ENCODE data around the gene CSTB. TPM values are rescaled to one million over a fixed set of nuclear protein-coding genes. Genes with fewer than 3 reads are reported as not detected.

The CSTB gene
- total RNA-seq, 1 experiment from 2014 or later: 14.9 TPM

- H3K9me3 ChIP-seq (replicated peaks): no peaks in the 10 kb centered on the region
- no peaks in the 10 kb centered on the region for H3K27me3 ChIP-seq (replicated peaks)
Observed at GRCh38 chr21:43772425-43772821, 3.7 kb downstream of the CSTB start.

GRCh38 chr21:43771698-43772424, 4.2 kb downstream of the CSTB start:
- no peaks in the 10 kb centered on the region for H3K27me3 ChIP-seq (replicated peaks)
- H3K4me3 ChIP-seq: no peak overlapping the region
- peaks cover 24% of the 10 kb centered on the region for H3K4me1 ChIP-seq (replicated peaks)
- peaks cover 29% of the 10 kb centered on the region for H3K36me3 ChIP-seq
- DNase-seq (ENCODE audit: low read depth in 1 of 2, low spot score in 2 of 2): no peak
- H3K9me3 ChIP-seq (replicated peaks): no peaks in the 10 kb centered on the region
- no peak overlapping the region for H3K27ac ChIP-seq

More at GRCh38 chr21:43772425-43772821, 3.7 kb downstream of the CSTB start:
- no peak overlapping the region for H3K27ac ChIP-seq
- DNase-seq (ENCODE audit: low read depth in 1 of 2, low spot score in 2 of 2): no peak
- peaks cover 29% of the 10 kb centered on the region for H3K36me3 ChIP-seq
- no peak overlapping the region for H3K4me3 ChIP-seq
- peaks cover 24% of the 10 kb centered on the region for H3K4me1 ChIP-seq (replicated peaks)

DNA sequence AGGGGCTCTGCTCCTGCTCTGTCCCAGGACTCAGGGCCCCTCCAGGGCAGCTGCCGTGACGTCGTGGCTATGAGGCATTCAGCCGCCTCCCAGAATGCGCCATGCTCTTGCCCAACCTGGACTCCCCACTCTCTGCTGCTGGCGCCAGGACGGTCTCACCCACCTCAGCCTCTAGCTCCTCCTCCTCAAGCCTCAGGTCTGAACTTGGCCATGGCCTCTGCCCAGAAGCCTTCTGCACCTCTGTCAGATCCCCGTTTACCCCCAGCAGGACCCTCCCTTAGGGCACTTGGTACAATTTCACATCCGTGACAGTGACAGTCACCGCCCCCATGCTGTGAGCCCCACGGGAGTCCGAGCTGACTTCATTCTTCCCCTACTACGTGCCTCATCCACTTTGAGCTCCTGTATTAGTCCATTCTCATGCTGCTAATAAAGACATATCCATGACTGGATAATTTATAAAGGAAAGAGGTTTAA, 4.9 kb downstream of the CSTB start:
- H3K4me3 ChIP-seq: no peak overlapping the region
- no peaks in the 10 kb centered on the region for H3K9me3 ChIP-seq (replicated peaks)
- DNase-seq (ENCODE audit: low read depth in 1 of 2, low spot score in 2 of 2): no peak
- H3K27me3 ChIP-seq (replicated peaks): no peaks in the 10 kb centered on the region
- H3K27ac ChIP-seq: no peak overlapping the region
- peaks cover 29% of the 10 kb centered on the region for H3K36me3 ChIP-seq
- H3K4me1 ChIP-seq (replicated peaks): peaks cover 24% of the 10 kb centered on the region

DNA sequence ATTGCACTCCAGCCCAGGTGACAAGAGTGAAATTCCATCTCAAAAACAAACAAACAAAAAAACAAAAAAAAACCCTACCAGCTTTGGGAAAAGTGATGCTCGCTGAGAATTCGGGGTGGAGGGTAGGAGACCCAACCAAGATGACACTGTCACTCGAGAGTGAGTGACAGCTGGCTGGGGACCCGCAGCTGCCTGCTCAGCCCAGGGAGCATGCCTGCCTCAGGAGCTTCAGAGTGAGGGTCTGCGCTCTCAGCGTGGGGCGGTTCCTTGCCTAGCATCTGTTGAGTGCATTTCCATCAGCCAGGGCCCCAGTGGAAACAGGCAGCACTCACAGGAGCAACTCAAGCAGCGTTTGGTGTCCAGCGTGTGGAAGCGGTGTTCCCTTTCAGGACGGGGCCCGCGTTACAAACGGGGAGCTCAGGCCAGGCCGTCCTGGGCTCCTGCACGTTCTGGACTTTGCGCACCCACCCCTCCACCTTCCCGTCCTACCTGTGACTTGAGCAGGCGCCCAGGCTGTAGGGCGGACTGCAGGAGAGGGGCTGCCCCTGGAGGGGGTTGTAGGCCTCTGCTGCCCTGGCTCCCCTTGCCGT, 5.9 kb downstream of the CSTB start:
- no peaks in the 10 kb centered on the region for H3K27me3 ChIP-seq (replicated peaks)
- no peak overlapping the region for H3K27ac ChIP-seq

GRCh38 chr21:43769325-43769958, 6.7 kb downstream of the CSTB start:
- DNase-seq (ENCODE audit: low read depth in 1 of 2, low spot score in 2 of 2): no peak
- H3K36me3 ChIP-seq: peaks cover 17% of the 10 kb centered on the region
- H3K27ac ChIP-seq: no peak overlapping the region

More for the DNA sequence above, 5.9 kb downstream of the CSTB start:
- no peaks in the 10 kb centered on the region for H3K9me3 ChIP-seq (replicated peaks)
- no peak for DNase-seq (ENCODE audit: low read depth in 1 of 2, low spot score in 2 of 2)
- no peak overlapping the region for H3K4me3 ChIP-seq
- H3K4me1 ChIP-seq (replicated peaks): peaks cover 20% of the 10 kb centered on the region
- H3K36me3 ChIP-seq: peaks cover 23% of the 10 kb centered on the region

DNA sequence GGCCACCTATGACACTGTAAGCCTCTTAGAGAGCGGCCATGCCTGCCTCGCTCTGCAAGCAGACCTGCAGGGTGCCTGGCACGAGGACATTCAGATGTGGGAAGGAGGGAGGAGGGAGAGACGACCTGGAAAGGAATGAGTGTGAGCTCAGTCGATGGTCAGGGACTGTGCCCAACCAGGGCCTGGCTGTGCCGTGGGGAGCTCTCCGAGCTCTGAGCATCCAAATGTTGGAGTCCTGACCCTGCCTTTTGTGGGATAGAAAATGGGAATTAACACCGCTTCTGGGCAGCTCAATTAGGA, 7.3 kb downstream of the CSTB start:
- H3K27me3 ChIP-seq (replicated peaks): no peaks in the 10 kb centered on the region
- DNase-seq (ENCODE audit: low read depth in 1 of 2, low spot score in 2 of 2): no peak
- H3K27ac ChIP-seq: peak overlapping the region; percentile 79; the same call in 1 of the 2 replicates
- no peaks in the 10 kb centered on the region for H3K9me3 ChIP-seq (replicated peaks)
- peaks cover 14% of the 10 kb centered on the region for H3K4me1 ChIP-seq (replicated peaks)
- peaks cover 10% of the 10 kb centered on the region for H3K36me3 ChIP-seq
- no peak overlapping the region for H3K4me3 ChIP-seq

More at GRCh38 chr21:43769325-43769958, 6.7 kb downstream of the CSTB start:
- Histone ChIP-seq H3K9me3 (replicated peaks) (no peaks in the 10 kb centered on the region), H3K27me3 (replicated peaks) (no peaks in the 10 kb centered on the region), H3K4me3 (no peak overlapping the region), H3K4me1 (replicated peaks) (peaks cover 14% of the 10 kb centered on the region)

DNA sequence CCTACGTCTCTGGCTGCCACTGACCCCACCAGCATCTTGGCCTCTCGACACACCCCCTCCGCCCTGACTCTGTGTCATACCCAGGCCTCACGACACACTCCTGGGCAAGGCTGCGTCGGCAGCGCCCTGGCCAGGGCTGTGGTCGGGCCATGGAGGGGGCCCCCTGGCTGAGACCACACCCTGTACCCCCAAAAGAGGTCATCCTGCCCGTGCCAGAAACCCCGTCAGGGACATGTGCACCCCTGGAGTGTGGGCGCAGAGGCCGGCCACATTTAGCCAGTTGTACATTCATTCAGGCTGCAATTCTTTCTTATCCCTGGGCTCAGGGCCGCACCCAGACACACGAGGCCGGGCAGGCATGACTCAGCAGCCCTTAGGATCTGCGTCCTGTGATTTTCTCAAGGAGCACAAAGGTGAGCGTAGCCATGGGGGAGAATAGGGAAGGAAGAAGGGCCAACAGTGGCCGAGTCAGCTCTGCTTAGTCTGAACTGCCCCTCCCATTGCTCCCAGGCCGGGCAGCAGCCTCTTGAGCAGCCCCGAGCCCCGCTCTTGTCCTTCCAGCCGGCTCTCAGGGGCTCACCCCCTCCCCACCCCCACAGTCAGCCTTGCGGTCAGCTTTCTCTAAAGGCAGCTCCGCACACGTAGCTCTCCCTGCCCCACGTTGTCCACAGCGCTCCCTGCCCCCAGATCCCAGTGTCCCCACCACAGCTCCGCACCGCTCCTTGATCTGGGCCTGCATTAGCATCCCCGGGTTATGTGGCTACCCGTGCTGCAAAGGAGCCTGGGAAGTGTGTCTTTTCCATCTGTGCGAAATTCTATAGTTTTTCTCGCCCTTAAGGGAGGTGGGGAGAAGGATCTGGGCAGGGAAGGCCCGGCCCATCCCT, 7.9 kb downstream of the CSTB start:
- peak; percentile 61 to 78 for DNase-seq (ENCODE audit: low read depth in 1 of 2, low spot score in 2 of 2)
- H3K36me3 ChIP-seq: peaks cover 7% of the 10 kb centered on the region
- H3K27ac ChIP-seq: peak overlapping the region; percentile 79
- H3K4me3 ChIP-seq: no peak overlapping the region
- peaks cover 14% of the 10 kb centered on the region for H3K4me1 ChIP-seq (replicated peaks)
- H3K9me3 ChIP-seq (replicated peaks): no peaks in the 10 kb centered on the region
- no peaks in the 10 kb centered on the region for H3K27me3 ChIP-seq (replicated peaks)

- no peak for DNase-seq (ENCODE audit: low read depth in 1 of 2, low spot score in 2 of 2)
- peaks cover 14% of the 10 kb centered on the region for H3K4me1 ChIP-seq (replicated peaks)
- peak overlapping the region; percentile 79 for H3K27ac ChIP-seq
- peaks cover 7% of the 10 kb centered on the region for H3K36me3 ChIP-seq
- no peak overlapping the region for H3K4me3 ChIP-seq
- H3K9me3 ChIP-seq (replicated peaks): no peaks in the 10 kb centered on the region
- H3K27me3 ChIP-seq (replicated peaks): no peaks in the 10 kb centered on the region
Observed at GRCh38 chr21:43767498-43767983, 8.6 kb downstream of the CSTB start.

DNA sequence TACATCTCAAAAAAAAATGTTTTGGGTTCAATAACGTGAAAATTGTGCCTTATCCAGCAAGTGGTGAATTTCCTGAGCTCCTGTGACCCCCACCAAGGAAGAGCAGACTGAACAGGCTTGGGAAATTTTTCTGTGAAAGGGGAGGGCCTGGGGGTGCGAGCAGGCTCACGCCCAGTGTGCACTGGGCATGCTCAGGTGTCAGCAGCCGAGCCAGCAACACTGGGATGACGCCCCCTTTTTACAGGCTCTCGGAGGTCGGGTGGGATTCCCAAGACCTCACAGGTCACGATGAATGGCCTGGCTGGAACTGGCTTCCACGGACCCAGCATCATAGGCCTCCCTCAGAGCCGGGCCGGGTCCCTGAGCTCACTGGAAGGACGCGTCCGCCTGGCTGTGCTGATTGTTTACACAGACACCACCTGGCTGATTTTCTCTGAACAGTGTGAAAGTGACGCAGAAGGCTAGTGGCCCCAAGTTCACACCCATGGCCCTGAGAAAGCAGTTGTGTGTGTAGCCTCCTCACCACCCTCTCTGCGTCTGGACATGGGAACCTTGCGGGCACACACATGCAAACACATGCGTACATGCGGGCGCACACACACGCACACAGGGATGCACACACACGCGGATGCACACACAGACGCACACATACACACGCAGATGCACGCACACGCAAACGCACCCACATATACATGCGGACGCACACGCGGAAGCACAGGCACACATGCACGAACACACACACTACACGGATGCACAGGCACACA, 9.2 kb downstream of the CSTB start:
- Histone ChIP-seq H3K27ac (no peak overlapping the region), H3K4me3 (no peak overlapping the region), H3K27me3 (replicated peaks) (no peaks in the 10 kb centered on the region), H3K4me1 (replicated peaks) (peaks cover 14% of the 10 kb centered on the region), H3K36me3 (peaks cover 13% of the 10 kb centered on the region), H3K9me3 (replicated peaks) (no peaks in the 10 kb centered on the region)
- DNase-seq (ENCODE audit: low read depth in 1 of 2, low spot score in 2 of 2): no peak

- H3K27ac ChIP-seq: no peak overlapping the region
- H3K27me3 ChIP-seq (replicated peaks): no peaks in the 10 kb centered on the region
- H3K4me1 ChIP-seq (replicated peaks): peaks cover 14% of the 10 kb centered on the region
- no peak overlapping the region for H3K4me3 ChIP-seq
- no peak for DNase-seq (ENCODE audit: low read depth in 1 of 2, low spot score in 2 of 2)
- peaks cover 28% of the 10 kb centered on the region for H3K36me3 ChIP-seq
- no peaks in the 10 kb centered on the region for H3K9me3 ChIP-seq (replicated peaks)
Observed at GRCh38 chr21:43764576-43765495, 11.3 kb downstream of the CSTB start.

DNA sequence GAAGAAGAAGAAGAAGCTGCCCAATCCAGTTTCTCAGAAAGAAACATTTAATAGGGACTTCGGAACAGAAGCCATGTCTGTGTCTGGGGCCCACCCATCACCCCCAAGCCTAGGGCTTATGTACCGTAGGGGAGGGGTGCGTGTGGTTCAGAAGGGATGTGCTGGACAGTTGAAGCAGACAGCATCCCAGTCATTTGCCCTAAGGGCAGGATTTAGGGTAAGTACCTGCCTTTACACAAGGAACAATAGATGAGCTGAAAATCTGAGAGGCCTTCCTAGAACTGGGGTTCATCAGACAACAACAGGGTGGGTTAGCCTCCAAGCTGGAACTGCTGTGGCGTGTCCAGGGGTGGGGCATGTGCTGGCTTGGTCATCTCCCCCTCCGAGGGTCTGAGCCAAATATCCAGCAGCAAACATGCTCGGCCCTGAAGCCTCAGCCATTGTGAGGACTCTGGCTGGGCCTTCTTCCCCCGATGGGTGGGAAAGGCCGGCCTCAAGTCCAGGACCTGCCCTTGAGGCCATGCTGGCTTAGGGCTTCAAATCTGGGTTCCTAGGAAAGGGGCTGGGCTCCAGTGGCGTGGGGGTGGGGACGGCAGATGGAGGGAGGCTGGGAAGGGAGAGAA, 12.1 kb downstream of the CSTB start:
- peaks cover 35% of the 10 kb centered on the region for H3K36me3 ChIP-seq
- DNase-seq (ENCODE audit: low read depth in 1 of 2, low spot score in 2 of 2): no peak
- H3K9me3 ChIP-seq (replicated peaks): no peaks in the 10 kb centered on the region
- peaks cover 14% of the 10 kb centered on the region for H3K4me1 ChIP-seq (replicated peaks)
- H3K4me3 ChIP-seq: no peak overlapping the region
- H3K27ac ChIP-seq: no peak overlapping the region
- H3K27me3 ChIP-seq (replicated peaks): no peaks in the 10 kb centered on the region

Data from SJSA1 (cell line).